Measurements from ENCODE around the gene KRT25. TPM values are rescaled to one million over a fixed set of nuclear protein-coding genes. Genes with fewer than 3 reads are reported as not detected.

The KRT25 gene
- total and polyA plus RNA-seq, 2 of the 8 experiments (the other 6 are each of a cell fraction or from before 2014, with no cell fraction given), result not detected

- Histone ChIP-seq H3K18ac (ENCODE audit: extremely low read depth, low read length) (no peak overlapping the region), H3K27ac (ENCODE audit: low read depth, low read length) (no peak overlapping the region), H3K23ac (ENCODE audit: insufficient read length) (no peak overlapping the region), H3K36me3 (ENCODE audit: control insufficient read depth in 2 of 4, insufficient read depth in 4 of 4, low read length in 3 of 4) (no peaks in the 10 kb centered on the region), H3K4ac (replicated peaks; ENCODE audit: insufficient read length, low read depth, low read length) (no peak overlapping the region), H2BK15ac (ENCODE audit: low read length) (no peak overlapping the region), H3K56ac (replicated peaks; ENCODE audit: insufficient read length, low read depth, low read length) (no peak overlapping the region), H3K23me2 (ENCODE audit: low read depth, low read length) (no peaks in the 10 kb centered on the region), H4K20me1 (replicated peaks in 1 of 2; ENCODE audit: control insufficient read depth in 1 of 2, insufficient read depth in 2 of 2, low read length in 2 of 2) (no peaks in the 10 kb centered on the region), H3K4me2 (ENCODE audit: insufficient read depth in 1 of 2, low read depth in 2 of 2, low read length in 2 of 2) (no peak overlapping the region), H2BK20ac (ENCODE audit: low read length) (no peak overlapping the region), H2AFZ (ENCODE audit: low read length) (0 out of 2 replicates have a peak overlapping the region, but pooled peaks have one; percentile 6), H3K27me3 (replicated peaks in 1 of 4; ENCODE audit: control insufficient read depth in 3 of 4, extremely low read depth in 1 of 4, insufficient read depth in 3 of 4, low read length in 3 of 4) (peaks cover 0 to 3% (median 1%) of the 10 kb centered on the region in 4 experiments; a peak in 3 of 7 replicates), H2BK5ac (ENCODE audit: low read depth, low read length) (no peak overlapping the region), H3K4me3 (ENCODE audit: extremely low read depth in 1 of 4, insufficient read depth in 2 of 4, low read depth in 3 of 4, low read length in 4 of 4) (no peak overlapping the region), H2BK120ac (replicated peaks; ENCODE audit: low read depth, low read length) (no peak overlapping the region), H3K14ac (ENCODE audit: insufficient read length) (no peak overlapping the region), H3K4me1 (replicated peaks in 1 of 4; ENCODE audit: control insufficient read depth in 3 of 4, insufficient read depth in 4 of 4, low read length in 3 of 4) (no peaks in the 10 kb centered on the region), H4K8ac (ENCODE audit: extremely low read depth, insufficient read depth, low read length) (no peak overlapping the region), H3K9ac (replicated peaks in 1 of 4; ENCODE audit: extremely low read depth in 1 of 4, low read depth in 3 of 4, low read length in 3 of 4) (no peak overlapping the region), H3K79me1 (ENCODE audit: low read depth, low read length) (no peaks in the 10 kb centered on the region), H4K91ac (replicated peaks; ENCODE audit: insufficient read length, low read length) (no peak overlapping the region), H2BK12ac (ENCODE audit: low read depth, low read length) (no peak overlapping the region), H3K9me3 (ENCODE audit: insufficient read depth in 2 of 2, low read depth in 1 of 2, low read length in 1 of 2) (no peaks in the 10 kb centered on the region), H2AK5ac (ENCODE audit: low read depth, low read length) (no peak overlapping the region), H3K79me2 (ENCODE audit: control insufficient read depth in 1 of 2, insufficient read depth in 2 of 2, low read length in 2 of 2) (no peaks in the 10 kb centered on the region), H4K5ac (ENCODE audit: insufficient read length, low read depth, low read length) (no peak overlapping the region)
- FAIRE-seq (no peak), DNase-seq (ENCODE audit: low read depth in 1 of 2, low spot score in 2 of 2) (no peak)
- TF ChIP-seq BACH1 (IDR thresholded peaks at IDR 0.05; ENCODE audit: low read length) (no peak), HDAC2 (IDR thresholded peaks at IDR 0.05; ENCODE audit: borderline replicate concordance in 1 of 2, low read depth in 2 of 2, low read length in 2 of 2) (no peak), CHD1 (IDR thresholded peaks at IDR 0.05; ENCODE audit: low read depth, low read length) (no peak), USF2 (IDR thresholded peaks at IDR 0.05; ENCODE audit: low read length) (no peak), MAFK (IDR thresholded peaks at IDR 0.05; ENCODE audit: low read depth, low read length) (no peak), CEBPB (IDR thresholded peaks at IDR 0.05; ENCODE audit: low read depth, low read length) (no peak)
- TF ChIP-seq, protein P1, sequence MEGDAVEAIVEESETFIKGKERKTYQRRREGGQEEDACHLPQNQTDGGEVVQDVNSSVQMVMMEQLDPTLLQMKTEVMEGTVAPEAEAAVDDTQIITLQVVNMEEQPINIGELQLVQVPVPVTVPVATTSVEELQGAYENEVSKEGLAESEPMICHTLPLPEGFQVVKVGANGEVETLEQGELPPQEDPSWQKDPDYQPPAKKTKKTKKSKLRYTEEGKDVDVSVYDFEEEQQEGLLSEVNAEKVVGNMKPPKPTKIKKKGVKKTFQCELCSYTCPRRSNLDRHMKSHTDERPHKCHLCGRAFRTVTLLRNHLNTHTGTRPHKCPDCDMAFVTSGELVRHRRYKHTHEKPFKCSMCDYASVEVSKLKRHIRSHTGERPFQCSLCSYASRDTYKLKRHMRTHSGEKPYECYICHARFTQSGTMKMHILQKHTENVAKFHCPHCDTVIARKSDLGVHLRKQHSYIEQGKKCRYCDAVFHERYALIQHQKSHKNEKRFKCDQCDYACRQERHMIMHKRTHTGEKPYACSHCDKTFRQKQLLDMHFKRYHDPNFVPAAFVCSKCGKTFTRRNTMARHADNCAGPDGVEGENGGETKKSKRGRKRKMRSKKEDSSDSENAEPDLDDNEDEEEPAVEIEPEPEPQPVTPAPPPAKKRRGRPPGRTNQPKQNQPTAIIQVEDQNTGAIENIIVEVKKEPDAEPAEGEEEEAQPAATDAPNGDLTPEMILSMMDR (IDR thresholded peaks at IDR 0.05; ENCODE audit: control extremely low read depth in 1 of 3, insufficient read depth in 1 of 3, low read depth in 1 of 3, low read length in 3 of 3), result no peak
- ChIA-PET POLR2A (ENCODE audit: partially characterized antibody) (no interaction called here), CTCF (ENCODE audit: partially characterized antibody) (interaction anchor here (1.0 kb wide), 1 partner anchor 28 kb away, joined by 3 read pairs; no protein-coding TSS in a partner anchor)
- WGBS, 2 experiments (ENCODE audit: extremely low coverage in 1 of 2, insufficient coverage in 1 of 2, insufficient read length in 1 of 2, insufficient replicate concordance in 2 of 2, low coverage in 1 of 2, low lambda C conversion rate in 2 of 2, missing lambda C conversion rate in 1 of 2), result 80% methylated on average over 4 of the region's 4 CpGs; no CpG with 5 or more reads in 1 of the 2 experiments
These were observed 20.8 kb upstream of the KRT25 start for GRCh38 chr17:40775945-40776344.
